ENCODE measurements around the gene ETV3. TPM values are rescaled to one million over a fixed set of nuclear protein-coding genes. Genes with fewer than 3 reads are reported as not detected.
A peak's percentile ranks its signal among the peaks of the same experiment; 100 is the strongest.

The ETV3 gene
- total and polyA plus RNA-seq, 2 experiments from 2014 or later: 5.6 to 21.0 TPM

GRCh38 chr1:157156058-157156541 is 17.9 kb upstream of the ETV3 start:
- Histone ChIP-seq H3K4me3 (no peak overlapping the region), H3K27me3 (no peaks in the 10 kb centered on the region), H3K36me3 (no peaks in the 10 kb centered on the region), H3K9me3 (ENCODE audit: low read depth) (no peaks in the 10 kb centered on the region), H3K27ac (no peak overlapping the region), H3K4me1 (ENCODE audit: low read depth) (peaks cover 38% of the 10 kb centered on the region)
- DNase-seq (ENCODE audit: low read depth in 1 of 2, low spot score in 1 of 2): peak; percentile 71 to 84
- TF ChIP-seq, protein P1, sequence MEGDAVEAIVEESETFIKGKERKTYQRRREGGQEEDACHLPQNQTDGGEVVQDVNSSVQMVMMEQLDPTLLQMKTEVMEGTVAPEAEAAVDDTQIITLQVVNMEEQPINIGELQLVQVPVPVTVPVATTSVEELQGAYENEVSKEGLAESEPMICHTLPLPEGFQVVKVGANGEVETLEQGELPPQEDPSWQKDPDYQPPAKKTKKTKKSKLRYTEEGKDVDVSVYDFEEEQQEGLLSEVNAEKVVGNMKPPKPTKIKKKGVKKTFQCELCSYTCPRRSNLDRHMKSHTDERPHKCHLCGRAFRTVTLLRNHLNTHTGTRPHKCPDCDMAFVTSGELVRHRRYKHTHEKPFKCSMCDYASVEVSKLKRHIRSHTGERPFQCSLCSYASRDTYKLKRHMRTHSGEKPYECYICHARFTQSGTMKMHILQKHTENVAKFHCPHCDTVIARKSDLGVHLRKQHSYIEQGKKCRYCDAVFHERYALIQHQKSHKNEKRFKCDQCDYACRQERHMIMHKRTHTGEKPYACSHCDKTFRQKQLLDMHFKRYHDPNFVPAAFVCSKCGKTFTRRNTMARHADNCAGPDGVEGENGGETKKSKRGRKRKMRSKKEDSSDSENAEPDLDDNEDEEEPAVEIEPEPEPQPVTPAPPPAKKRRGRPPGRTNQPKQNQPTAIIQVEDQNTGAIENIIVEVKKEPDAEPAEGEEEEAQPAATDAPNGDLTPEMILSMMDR (IDR thresholded peaks at IDR 0.05; ENCODE audit: low read depth, low read length): peak; percentile 87

DNA sequence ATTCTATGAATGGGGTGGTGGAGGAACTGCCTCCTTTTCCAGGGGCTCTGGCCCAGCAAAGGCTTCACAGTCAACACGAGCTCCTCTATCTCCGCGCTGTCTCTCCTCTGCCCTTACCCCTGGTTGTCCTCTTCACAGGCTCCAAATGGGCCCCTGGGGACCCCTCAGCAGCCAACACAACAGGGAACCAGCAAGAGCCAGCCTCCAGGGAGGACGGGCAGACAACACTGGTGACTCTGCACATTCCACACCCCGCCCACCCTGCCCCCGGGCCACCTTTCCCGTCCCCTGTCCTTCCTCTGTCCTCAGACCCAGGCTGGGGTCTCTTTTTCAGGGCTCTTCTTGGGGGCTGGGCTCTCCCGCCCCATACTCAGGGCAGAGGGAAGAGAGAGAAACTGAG is 17.5 kb upstream of the ETV3 start:
- Histone ChIP-seq H3K27me3 (no peaks in the 10 kb centered on the region), H3K36me3 (no peaks in the 10 kb centered on the region), H3K9me3 (ENCODE audit: low read depth) (no peaks in the 10 kb centered on the region), H3K4me1 (ENCODE audit: low read depth) (peaks cover 42% of the 10 kb centered on the region), H3K4me3 (no peak overlapping the region), H3K27ac (no peak overlapping the region)
- peak in 1 of 2 donors; percentile 21 for DNase-seq (ENCODE audit: low read depth in 1 of 2, low spot score in 1 of 2)
- TF ChIP-seq, protein P1 (IDR thresholded peaks at IDR 0.05; ENCODE audit: low read depth, low read length): no peak

DNA sequence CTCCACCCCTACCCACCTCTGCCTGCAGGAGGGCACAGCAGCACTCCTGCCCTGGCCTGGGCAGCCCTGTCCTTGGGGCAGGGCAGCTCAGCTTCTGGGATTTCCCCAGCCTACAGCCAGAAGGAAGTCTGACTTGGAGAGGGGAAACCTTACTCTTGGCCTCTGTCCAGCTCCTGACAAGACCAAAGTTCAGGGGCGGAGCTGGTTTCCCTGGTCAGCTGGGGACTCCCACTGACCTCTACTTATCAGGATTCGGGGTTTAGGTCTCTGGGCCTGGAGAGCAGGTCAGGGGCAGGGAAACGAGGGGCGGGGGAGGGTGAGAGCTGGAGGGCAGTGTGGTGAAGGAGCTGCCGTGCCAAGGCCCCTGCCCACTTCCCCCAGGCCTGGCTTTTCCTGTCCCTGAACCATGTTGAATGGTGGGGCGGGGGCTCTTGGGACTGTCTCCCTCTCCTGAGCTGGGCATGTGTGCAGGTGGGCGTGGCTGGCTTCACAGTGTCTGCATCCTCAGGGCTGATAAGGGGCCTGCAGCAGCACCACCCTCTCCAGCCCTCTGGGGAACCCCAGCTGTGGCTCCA is 16.8 kb upstream of the ETV3 start:
- no peaks in the 10 kb centered on the region for H3K9me3 ChIP-seq (ENCODE audit: low read depth)
- H3K4me3 ChIP-seq: no peak overlapping the region
- TF ChIP-seq, protein P1 (IDR thresholded peaks at IDR 0.05; ENCODE audit: low read depth, low read length): no peak
- H3K27ac ChIP-seq: no peak overlapping the region
- no peaks in the 10 kb centered on the region for H3K27me3 ChIP-seq
- no peaks in the 10 kb centered on the region for H3K36me3 ChIP-seq
- H3K4me1 ChIP-seq (ENCODE audit: low read depth): peaks cover 46% of the 10 kb centered on the region
- peak; percentile 83 to 85 for DNase-seq (ENCODE audit: low read depth in 1 of 2, low spot score in 1 of 2)

GRCh38 chr1:157154291-157154690 is 16.1 kb upstream of the ETV3 start:
- Histone ChIP-seq H3K27me3 (no peaks in the 10 kb centered on the region), H3K27ac (no peak overlapping the region), H3K36me3 (no peaks in the 10 kb centered on the region), H3K9me3 (ENCODE audit: low read depth) (no peaks in the 10 kb centered on the region), H3K4me3 (no peak overlapping the region), H3K4me1 (ENCODE audit: low read depth) (peaks cover 46% of the 10 kb centered on the region)
- TF ChIP-seq, protein P1 (IDR thresholded peaks at IDR 0.05; ENCODE audit: low read depth, low read length): no peak
- DNase-seq (ENCODE audit: low read depth in 1 of 2, low spot score in 1 of 2): no peak

- no peak for DNase-seq (ENCODE audit: low read depth in 1 of 2, low spot score in 1 of 2)
- H3K4me3 ChIP-seq: no peak overlapping the region
- H3K9me3 ChIP-seq (ENCODE audit: low read depth): no peaks in the 10 kb centered on the region
- peaks cover 47% of the 10 kb centered on the region for H3K4me1 ChIP-seq (ENCODE audit: low read depth)
- TF ChIP-seq, protein P1 (IDR thresholded peaks at IDR 0.05; ENCODE audit: low read depth, low read length): no peak
- H3K27me3 ChIP-seq: no peaks in the 10 kb centered on the region
- H3K27ac ChIP-seq: no peak overlapping the region
- H3K36me3 ChIP-seq: no peaks in the 10 kb centered on the region
Observed at GRCh38 chr1:157153746-157154145, 15.6 kb upstream of the ETV3 start.

Data from cardiac muscle cell (in vitro differentiated cells and primary cell).